ENCODE data around the gene MLLT10. TPM values are rescaled to one million over a fixed set of nuclear protein-coding genes. Genes with fewer than 3 reads are reported as not detected.

The MLLT10 gene
- total RNA-seq, 6 experiments from 2014 or later, result 21.8 to 25.2 (median 22.9) TPM

DNA sequence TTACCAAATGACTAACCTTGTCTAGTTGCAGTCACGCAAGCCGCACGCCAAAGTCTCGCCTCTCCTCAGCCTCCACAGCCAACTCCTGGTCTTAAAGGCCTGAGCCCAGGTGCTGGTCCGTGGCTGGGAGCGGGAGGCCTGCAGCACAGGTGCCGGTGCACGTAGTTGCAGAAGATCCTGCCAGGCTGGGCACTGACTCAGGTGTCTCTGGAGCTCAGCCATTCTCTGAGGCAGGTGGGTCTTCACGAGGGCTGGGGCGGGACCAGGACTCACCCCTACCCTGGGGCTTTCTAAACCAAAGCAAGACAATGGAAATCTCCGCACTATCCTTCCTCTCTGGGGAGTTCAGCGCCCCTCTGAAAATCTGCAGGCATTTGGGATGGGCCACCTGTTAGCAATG, 216.4 kb downstream of the MLLT10 start:
- TF ChIP-seq, protein P1, sequence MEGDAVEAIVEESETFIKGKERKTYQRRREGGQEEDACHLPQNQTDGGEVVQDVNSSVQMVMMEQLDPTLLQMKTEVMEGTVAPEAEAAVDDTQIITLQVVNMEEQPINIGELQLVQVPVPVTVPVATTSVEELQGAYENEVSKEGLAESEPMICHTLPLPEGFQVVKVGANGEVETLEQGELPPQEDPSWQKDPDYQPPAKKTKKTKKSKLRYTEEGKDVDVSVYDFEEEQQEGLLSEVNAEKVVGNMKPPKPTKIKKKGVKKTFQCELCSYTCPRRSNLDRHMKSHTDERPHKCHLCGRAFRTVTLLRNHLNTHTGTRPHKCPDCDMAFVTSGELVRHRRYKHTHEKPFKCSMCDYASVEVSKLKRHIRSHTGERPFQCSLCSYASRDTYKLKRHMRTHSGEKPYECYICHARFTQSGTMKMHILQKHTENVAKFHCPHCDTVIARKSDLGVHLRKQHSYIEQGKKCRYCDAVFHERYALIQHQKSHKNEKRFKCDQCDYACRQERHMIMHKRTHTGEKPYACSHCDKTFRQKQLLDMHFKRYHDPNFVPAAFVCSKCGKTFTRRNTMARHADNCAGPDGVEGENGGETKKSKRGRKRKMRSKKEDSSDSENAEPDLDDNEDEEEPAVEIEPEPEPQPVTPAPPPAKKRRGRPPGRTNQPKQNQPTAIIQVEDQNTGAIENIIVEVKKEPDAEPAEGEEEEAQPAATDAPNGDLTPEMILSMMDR (IDR thresholded peaks at IDR 0.05), result no peak
- Mint-ChIP-seq H3K4me1 (ENCODE audit: low read depth) (no peaks in the 10 kb centered on the region), H3K4me3 (no peak overlapping the region), H3K9me3 (no peaks in the 10 kb centered on the region), H3K27ac (no peak overlapping the region), H3K27me3 (ENCODE audit: insufficient read depth) (peaks cover 15% of the 10 kb centered on the region), H3K36me3 (ENCODE audit: low read depth) (peaks cover 5% of the 10 kb centered on the region; the same call in 1 of the 2 replicates)
- DNase-seq, result no peak

DNA sequence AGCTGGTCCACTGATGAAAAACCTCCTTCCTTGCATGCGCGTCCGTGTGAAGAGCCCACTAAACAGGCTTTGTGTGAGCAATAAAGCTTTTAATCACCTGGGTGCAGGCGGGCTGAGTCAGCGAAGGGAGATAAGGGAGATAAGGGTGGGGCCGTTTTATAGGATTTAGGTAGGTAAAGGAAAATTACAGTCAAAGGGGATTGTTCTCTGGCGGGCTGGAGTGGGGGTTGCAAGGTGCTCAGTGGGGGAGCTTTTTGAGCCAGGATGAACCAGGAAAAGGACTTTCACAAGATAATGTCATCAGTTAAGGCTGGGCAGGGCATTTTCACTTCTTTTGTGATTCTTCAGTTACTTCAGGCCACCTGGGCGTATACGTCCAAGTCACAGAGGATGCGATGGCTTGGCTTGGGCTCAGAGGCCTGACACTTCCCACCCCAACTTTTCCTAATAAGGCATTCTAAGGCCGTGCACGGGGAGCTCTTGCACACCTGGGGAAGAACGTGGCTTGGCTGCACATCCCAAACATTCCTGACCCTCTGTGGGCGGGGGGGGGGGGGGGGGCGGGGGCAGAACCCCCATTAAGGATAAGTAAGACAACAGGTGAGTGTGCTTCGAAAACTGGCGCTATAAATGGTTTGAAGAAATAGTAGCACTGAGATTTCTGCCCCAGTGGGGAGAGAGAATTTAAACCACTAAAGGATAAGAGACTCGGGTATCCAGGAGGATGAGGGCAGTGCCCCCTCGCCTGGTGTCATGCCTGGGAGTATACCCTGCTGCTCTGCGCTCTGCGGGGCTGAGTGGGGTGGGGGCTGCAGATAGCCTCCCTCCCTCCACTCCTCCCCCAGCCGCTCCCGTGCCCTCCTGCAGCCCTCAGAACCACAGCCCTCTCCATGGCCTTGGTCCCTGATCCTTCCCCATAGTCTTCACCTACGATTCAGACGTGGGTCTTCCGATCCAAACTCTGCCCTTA, 217.6 kb downstream of the MLLT10 start:
- no peaks in the 10 kb centered on the region for H3K36me3 Mint-ChIP-seq (ENCODE audit: low read depth)
- DNase-seq, result no peak
- peaks cover 13% of the 10 kb centered on the region for H3K27me3 Mint-ChIP-seq (ENCODE audit: insufficient read depth)
- TF ChIP-seq, protein P1 (IDR thresholded peaks at IDR 0.05), result no peak
- H3K4me3 Mint-ChIP-seq, result no peak overlapping the region
- H3K4me1 Mint-ChIP-seq (ENCODE audit: low read depth), result no peaks in the 10 kb centered on the region
- H3K9me3 Mint-ChIP-seq, result no peaks in the 10 kb centered on the region
- H3K27ac Mint-ChIP-seq, result no peak overlapping the region; the same call in 1 of the 2 replicates

DNA sequence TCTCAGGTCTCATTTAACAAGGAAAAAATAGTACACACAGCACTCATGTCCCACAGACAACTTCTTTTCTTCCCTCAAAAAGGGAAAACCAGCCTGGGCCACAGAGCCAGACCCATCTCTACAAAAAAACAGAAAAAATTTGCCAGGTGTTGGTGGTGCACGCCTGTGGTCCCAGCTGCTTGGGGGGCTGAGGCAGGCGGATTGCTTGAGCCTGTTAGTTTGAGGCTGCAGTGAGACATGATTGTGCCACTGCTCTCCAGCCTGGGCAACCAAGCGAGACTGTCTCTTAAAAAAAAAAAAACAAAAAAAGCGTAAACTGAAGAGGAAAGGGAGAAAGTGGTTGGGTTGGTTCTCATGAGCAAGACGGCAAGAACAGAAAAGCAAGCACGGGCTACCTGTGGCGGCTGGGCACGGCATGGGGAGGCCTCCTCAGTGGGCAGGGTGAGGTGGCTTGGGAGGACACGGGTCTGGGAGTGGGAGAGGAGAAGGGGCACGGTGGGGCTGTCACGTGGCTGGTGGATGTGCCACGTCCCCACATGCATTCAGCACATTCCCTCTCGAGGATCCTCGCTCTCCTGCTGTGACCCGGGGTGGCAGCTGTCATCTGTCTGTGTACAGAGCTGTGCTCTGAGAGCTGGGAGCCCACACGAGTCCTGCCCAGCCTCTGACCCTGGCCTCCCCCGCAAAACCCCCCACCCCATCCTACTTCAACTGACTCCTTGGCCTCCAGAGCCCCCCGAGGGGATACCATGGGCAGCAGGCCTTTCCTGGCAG, 219.7 kb downstream of the MLLT10 start:
- no peaks in the 10 kb centered on the region for H3K4me1 Mint-ChIP-seq (ENCODE audit: low read depth)
- H3K36me3 Mint-ChIP-seq (ENCODE audit: low read depth), result no peaks in the 10 kb centered on the region
- no peaks in the 10 kb centered on the region for H3K9me3 Mint-ChIP-seq
- TF ChIP-seq, protein P1 (IDR thresholded peaks at IDR 0.05), result no peak
- no peak for DNase-seq
- H3K27me3 Mint-ChIP-seq (ENCODE audit: insufficient read depth), result peaks cover 5% of the 10 kb centered on the region
- no peak overlapping the region for H3K4me3 Mint-ChIP-seq
- no peak overlapping the region for H3K27ac Mint-ChIP-seq

DNA sequence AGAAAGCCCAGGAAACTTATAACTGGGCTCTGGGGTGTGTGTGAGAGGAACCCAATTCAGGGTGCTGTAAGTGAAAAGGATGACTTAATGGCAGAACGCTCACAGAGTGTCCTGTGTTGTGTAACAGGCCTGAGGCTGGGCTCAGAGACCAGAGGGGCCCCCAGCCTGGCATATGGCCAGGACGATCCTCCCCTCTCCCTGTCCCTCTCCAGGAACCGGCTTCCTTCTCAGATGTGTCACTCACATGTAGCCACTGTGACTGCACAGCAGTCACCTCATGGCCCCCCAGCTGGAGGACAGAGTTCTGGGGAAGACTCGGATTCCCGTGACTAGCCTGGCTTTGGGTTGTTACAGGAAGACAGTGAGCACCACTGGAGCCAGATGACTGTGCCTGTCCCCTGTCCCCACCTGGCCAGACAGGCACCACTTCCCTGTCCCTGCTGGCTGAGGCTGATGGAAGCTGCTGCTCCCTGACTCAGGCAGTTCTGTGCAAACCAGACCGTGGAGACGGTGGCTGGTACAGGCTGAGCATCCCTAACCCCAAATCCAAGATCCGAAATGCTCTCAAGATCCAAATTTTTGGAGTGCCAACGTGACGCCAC, 220.5 kb downstream of the MLLT10 start:
- H3K4me3 Mint-ChIP-seq, result no peak overlapping the region
- DNase-seq, result no peak
- H3K9me3 Mint-ChIP-seq, result no peaks in the 10 kb centered on the region
- no peaks in the 10 kb centered on the region for H3K4me1 Mint-ChIP-seq (ENCODE audit: low read depth)
- TF ChIP-seq, protein P1 (IDR thresholded peaks at IDR 0.05), result no peak
- H3K27ac Mint-ChIP-seq, result no peak overlapping the region
- peaks cover 1% of the 10 kb centered on the region; the same call in 1 of the 2 replicates for H3K27me3 Mint-ChIP-seq (ENCODE audit: insufficient read depth)
- H3K36me3 Mint-ChIP-seq (ENCODE audit: low read depth), result no peaks in the 10 kb centered on the region

DNA sequence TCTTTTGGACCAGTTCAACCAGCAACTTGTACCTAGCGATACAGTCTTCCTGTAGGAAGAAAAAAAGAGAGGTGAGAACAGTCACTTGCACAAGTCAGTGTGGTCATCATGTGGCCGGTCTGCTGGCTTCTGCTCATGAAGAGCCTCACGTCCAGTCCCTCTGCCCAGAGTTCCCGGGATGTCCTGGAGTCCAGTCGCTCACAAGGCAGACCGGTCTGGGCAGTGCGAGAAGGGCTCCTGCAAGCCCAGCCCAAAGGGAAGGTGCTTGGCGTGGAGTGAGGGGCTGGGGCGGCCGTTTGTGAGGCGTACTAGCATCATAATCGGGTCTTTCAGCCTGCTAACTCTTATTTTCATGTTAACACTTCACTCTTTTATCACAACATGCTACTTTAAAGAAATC, 222.7 kb downstream of the MLLT10 start:
- no peak overlapping the region for H3K27ac Mint-ChIP-seq
- DNase-seq, result no peak
- H3K4me3 Mint-ChIP-seq, result no peak overlapping the region
- H3K4me1 Mint-ChIP-seq (ENCODE audit: low read depth), result no peaks in the 10 kb centered on the region
- TF ChIP-seq, protein P1 (IDR thresholded peaks at IDR 0.05), result no peak
- H3K9me3 Mint-ChIP-seq, result no peaks in the 10 kb centered on the region
- peaks cover 6% of the 10 kb centered on the region for H3K36me3 Mint-ChIP-seq (ENCODE audit: low read depth)
- no peaks in the 10 kb centered on the region; the same call in 1 of the 2 replicates for H3K27me3 Mint-ChIP-seq (ENCODE audit: insufficient read depth)

Measured in HFFc6 (cell line).